ENCODE results near the gene ZNF236. TPM values are rescaled to one million over a fixed set of nuclear protein-coding genes. Genes with fewer than 3 reads are reported as not detected.
"Not testable (repeated sequence)": the region's sequence is repeated elsewhere in the genome, so short reads cannot be mapped to it uniquely, and the experiment has no call there.

The ZNF236 gene
- total RNA-seq, 1 donor from 2014 or later: 32.5 TPM

DNA sequence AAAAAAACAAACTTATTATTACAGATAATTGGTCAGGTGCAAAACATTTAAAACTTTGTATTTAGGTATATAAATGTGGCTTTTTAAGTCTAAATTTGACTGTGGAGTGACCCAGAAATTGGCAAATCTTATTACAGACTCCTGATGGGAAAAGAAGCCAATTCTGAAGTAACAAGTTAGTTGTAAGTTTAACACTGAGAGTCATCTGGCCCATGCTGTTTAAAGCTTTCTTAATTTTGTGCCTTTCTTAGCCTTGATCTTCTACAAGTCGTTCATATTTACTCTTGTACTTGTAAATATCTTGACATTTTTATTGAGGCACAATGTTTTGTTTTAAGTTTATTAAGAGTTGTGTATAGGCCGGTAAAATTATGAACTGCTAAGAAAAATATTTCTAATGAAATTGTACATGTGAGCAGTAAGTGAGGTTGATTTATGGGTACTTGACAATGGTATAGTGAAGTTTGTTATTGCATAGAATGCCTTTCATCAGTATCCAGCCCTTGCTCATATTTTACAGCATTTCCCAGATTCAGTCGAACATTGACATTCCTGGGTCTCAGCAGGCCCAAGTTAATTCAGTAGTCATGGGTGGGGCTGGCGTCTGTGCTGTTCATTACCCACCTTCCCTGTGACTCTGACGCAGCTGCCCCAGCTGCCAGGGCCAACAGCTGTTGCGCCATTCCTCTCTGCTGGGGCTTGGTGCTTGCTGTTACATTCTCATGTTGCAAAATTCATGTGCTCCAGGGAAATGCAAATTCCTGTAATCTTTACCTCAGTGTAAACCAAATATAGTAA, 121.4 kb downstream of the ZNF236 start:
- no peak overlapping the region for H3K27ac Mint-ChIP-seq
- H3K4me3 Mint-ChIP-seq (ENCODE audit: low read depth): no peak overlapping the region
- H3K27me3 Mint-ChIP-seq: no peaks in the 10 kb centered on the region
- H3K36me3 Mint-ChIP-seq (ENCODE audit: insufficient read depth): peaks cover 33% of the 10 kb centered on the region
- no peak for DNase-seq (ENCODE audit: low spot score, unreplicated experiment)
- TF ChIP-seq, protein P1, sequence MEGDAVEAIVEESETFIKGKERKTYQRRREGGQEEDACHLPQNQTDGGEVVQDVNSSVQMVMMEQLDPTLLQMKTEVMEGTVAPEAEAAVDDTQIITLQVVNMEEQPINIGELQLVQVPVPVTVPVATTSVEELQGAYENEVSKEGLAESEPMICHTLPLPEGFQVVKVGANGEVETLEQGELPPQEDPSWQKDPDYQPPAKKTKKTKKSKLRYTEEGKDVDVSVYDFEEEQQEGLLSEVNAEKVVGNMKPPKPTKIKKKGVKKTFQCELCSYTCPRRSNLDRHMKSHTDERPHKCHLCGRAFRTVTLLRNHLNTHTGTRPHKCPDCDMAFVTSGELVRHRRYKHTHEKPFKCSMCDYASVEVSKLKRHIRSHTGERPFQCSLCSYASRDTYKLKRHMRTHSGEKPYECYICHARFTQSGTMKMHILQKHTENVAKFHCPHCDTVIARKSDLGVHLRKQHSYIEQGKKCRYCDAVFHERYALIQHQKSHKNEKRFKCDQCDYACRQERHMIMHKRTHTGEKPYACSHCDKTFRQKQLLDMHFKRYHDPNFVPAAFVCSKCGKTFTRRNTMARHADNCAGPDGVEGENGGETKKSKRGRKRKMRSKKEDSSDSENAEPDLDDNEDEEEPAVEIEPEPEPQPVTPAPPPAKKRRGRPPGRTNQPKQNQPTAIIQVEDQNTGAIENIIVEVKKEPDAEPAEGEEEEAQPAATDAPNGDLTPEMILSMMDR (IDR thresholded peaks at IDR 0.05; ENCODE audit: unreplicated experiment): no peak
- no peaks in the 10 kb centered on the region for H3K4me1 Mint-ChIP-seq (ENCODE audit: low read depth)
- H3K9me3 Mint-ChIP-seq (ENCODE audit: low read depth): peaks cover 10% of the 10 kb centered on the region

DNA sequence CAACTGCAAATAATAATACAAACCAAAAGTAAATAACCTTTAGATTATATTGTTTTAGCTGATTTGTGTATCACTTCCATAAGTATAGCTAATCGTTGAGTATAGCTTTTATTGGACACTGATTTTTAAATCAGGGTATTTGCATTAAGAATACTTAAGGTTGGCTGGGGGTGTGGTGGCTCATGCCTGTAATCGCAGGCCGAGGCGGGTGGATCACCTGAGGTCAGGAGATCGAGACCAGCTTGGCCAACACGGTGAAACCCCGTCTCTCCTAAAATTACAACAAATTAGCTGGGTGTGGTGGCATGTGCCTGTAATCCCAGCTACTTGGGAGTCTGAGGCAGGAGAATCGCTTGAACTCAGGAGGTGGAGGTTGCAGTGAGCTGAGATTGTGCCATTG, 122.0 kb downstream of the ZNF236 start:
- not testable (repeated sequence) for H3K27ac Mint-ChIP-seq; H3K4me1 Mint-ChIP-seq (ENCODE audit: low read depth); DNase-seq (ENCODE audit: low spot score, unreplicated experiment); H3K27me3 Mint-ChIP-seq; H3K9me3 Mint-ChIP-seq (ENCODE audit: low read depth); H3K4me3 Mint-ChIP-seq (ENCODE audit: low read depth)
- peaks cover 33% of the 10 kb centered on the region for H3K36me3 Mint-ChIP-seq (ENCODE audit: insufficient read depth)

DNA sequence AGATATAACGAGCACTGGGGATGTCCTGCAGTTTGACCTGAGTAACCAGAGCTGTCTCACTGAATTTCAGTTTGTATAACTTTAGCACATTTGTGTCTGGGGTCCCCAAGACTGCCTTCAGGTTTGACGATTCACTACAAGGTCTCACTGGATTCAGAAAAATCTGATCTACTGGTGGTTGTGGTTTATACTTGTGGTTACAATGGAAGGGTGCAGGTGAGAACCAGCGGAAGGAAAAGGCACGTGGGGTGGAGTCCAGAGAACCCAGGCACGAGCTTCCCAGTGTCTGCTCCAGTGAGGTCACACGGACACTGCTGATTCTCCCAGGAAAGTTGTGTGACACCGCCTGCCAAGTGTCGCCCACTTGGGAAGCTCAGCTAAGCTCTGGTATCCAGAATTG, 126.0 kb downstream of the ZNF236 start:
- Mint-ChIP-seq H3K9me3 (ENCODE audit: low read depth) (peaks cover 10% of the 10 kb centered on the region), H3K36me3 (ENCODE audit: insufficient read depth) (peaks cover 40% of the 10 kb centered on the region), H3K27ac (no peak overlapping the region)

DNA sequence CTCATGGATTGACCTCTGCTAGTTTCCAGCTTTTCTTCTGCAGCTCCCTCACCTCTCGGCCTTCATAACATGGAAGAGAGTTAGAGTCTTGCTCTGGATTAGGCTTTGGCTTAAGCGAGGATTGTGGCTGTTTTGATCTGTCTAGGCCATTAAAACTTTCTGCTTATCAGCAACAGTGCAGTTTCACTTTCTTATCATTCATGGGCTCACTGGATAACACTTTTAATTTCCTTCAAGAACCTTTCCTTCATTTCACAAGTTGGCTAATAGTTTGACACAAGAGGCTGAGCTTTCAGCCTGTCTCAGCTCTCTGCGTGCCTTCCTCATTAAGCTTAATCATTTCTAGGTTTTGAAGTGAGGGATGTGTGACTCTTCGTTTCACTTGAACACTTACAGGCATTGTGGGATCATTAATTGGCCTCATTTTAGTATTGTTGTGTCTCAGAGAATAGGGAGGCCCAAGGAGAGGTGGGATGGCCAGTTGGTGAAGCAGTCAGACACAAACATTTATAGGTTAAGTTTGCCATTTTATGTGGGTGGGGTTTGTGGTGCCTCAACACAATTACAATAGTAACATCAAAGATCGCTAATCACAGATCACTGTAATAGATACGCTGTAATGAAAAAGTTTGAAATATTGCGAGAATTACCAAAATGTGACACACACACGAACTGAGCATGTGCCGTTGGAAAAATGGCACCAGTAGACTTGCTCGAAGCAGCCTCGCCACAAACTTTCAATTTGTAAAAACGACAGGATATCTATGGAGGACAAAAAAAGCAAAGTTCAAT, 129.3 kb downstream of the ZNF236 start:
- Mint-ChIP-seq H3K27me3 (no peaks in the 10 kb centered on the region), H3K36me3 (ENCODE audit: insufficient read depth) (peaks cover 26% of the 10 kb centered on the region), H3K9me3 (ENCODE audit: low read depth) (no peaks in the 10 kb centered on the region), H3K4me3 (ENCODE audit: low read depth) (no peak overlapping the region), H3K4me1 (ENCODE audit: low read depth) (no peaks in the 10 kb centered on the region), H3K27ac (no peak overlapping the region)
- DNase-seq (ENCODE audit: low spot score, unreplicated experiment): no peak
- TF ChIP-seq, protein P1 (IDR thresholded peaks at IDR 0.05; ENCODE audit: unreplicated experiment): no peak

More for the DNA sequence above, 126.0 kb downstream of the ZNF236 start:
- TF ChIP-seq, protein P1 (IDR thresholded peaks at IDR 0.05; ENCODE audit: unreplicated experiment): no peak
- no peaks in the 10 kb centered on the region for H3K27me3 Mint-ChIP-seq
- no peak overlapping the region for H3K4me3 Mint-ChIP-seq (ENCODE audit: low read depth)
- DNase-seq (ENCODE audit: low spot score, unreplicated experiment): no peak
- no peaks in the 10 kb centered on the region for H3K4me1 Mint-ChIP-seq (ENCODE audit: low read depth)

DNA sequence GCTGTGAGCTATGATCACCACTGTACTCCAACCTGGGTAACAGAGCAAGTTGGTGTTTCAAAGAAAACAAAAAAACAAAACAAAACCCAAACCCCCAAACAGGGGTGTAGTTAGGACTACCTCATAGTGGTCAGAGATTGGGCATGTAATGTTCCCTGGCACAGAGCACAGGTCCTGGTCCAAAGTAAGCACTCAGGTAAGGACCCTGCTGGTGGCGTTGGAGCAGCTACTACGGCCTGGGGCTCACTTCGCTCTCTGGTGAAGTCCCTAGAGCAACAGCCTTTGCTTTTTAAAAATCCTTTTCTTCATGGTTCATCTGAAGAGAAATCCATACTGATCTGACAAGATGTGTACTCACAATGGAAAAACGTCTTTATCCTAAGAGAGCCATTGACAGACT, 130.4 kb downstream of the ZNF236 start:
- Mint-ChIP-seq H3K36me3 (ENCODE audit: insufficient read depth) (peaks cover 23% of the 10 kb centered on the region), H3K27me3 (no peaks in the 10 kb centered on the region), H3K4me1 (ENCODE audit: low read depth) (no peaks in the 10 kb centered on the region), H3K27ac (no peak overlapping the region), H3K9me3 (ENCODE audit: low read depth) (no peaks in the 10 kb centered on the region), H3K4me3 (ENCODE audit: low read depth) (no peak overlapping the region)
- DNase-seq (ENCODE audit: low spot score, unreplicated experiment): no peak
- TF ChIP-seq, protein P1 (IDR thresholded peaks at IDR 0.05; ENCODE audit: unreplicated experiment): no peak

All from progenitor cell of endocrine pancreas (in vitro differentiated cells).